NOMO-1 treated with dmso at 0.1 percent for 144 hours (cell line): Measurements from ENCODE around the gene KCNQ5.
"Not testable (repeated sequence)": the region's sequence is repeated elsewhere in the genome, so short reads cannot be mapped to it uniquely, and the experiment has no call there.

ENCODE experiments used
- DNase-seq: peaks from one replicate; lab custom pipeline; 2025; ENCODE audit not compliant: unreplicated experiment; lab: John Stamatoyannopoulos, UW

KCNQ5 gene

GRCh38 chr6:73227606-73228255 is 605.9 kb downstream of the KCNQ5 start:
- DNase-seq: no peak

- no peak for DNase-seq
These were observed 610.1 kb downstream of the KCNQ5 start for GRCh38 chr6:73231986-73232391.

- DNase-seq: no peak
These were observed 611.2 kb downstream of the KCNQ5 start for GRCh38 chr6:73233048-73233447.

- not testable (repeated sequence) for DNase-seq
These were observed 612.1 kb downstream of the KCNQ5 start for GRCh38 chr6:73233971-73234370.

GRCh38 chr6:73234733-73235132 is 612.9 kb downstream of the KCNQ5 start:
- DNase-seq: no peak

GRCh38 chr6:73236144-73236750 is 614.4 kb downstream of the KCNQ5 start:
- DNase-seq: no peak

- no peak for DNase-seq
These were observed 618.9 kb downstream of the KCNQ5 start for GRCh38 chr6:73240730-73241129.

GRCh38 chr6:73242001-73242400 is 620.1 kb downstream of the KCNQ5 start:
- no peak for DNase-seq
